ENCODE results near the gene SPAG16. TPM values are rescaled to one million over a fixed set of nuclear protein-coding genes. Genes with fewer than 3 reads are reported as not detected.

The SPAG16 gene
- total RNA-seq, 1 experiment from 2014 or later, result 16.0 TPM

DNA sequence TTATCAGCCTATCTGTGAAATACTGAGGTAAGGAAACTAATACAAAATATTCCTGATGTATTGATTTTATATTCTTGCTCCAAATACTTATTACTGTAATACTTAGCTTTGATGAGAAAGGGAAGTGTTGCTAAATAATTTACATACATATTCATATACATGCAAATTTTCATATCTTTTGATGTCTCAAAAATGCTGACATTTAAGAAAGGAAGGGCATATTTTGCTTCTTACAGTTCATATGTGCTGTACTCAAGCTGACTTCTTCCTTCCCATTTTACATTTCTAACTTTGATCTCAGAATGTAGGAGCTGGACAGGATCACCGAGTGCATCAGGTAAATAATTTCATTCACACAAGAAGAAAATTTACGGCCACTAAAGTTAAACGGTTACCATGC is 727.4 kb downstream of the SPAG16 start:
- CTCF ChIA-PET, result no interaction called here

DNA sequence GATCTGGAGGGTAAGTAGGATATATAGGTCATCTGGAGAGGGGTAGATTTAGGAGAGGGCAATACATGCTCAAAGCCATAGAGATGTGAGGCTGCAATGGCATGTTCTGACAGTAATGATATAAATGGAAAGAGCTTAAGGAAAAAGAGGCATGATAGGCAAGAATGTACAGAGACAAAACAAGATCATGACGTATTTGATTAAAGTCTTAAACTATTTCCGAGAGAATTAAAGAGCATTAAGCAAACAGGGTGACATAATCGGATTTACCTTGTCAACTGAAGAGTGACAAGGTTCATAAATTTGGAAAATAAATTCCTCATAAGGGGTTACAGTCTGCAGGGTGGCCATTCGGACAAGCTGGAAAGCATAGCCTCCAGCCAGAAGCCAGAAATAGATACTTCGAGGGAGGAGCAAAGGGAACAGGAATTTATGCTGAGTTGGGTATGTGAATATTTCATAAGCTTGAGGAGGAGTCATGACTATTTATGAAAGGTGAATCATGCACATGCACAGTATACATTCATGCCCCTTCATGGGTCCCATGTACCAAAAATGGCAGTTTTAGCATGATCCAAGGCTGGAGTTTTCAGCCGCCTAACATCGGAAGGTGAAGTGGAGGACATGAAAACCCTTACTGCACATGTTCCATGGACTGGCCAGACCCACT is 730.4 kb downstream of the SPAG16 start:
- Mint-ChIP-seq H3K36me3 (no peaks in the 10 kb centered on the region), H3K27me3 (ENCODE audit: low read depth) (no peaks in the 10 kb centered on the region), H3K4me1 (no peaks in the 10 kb centered on the region; the same call in 1 of the 2 replicates), H3K9me3 (no peaks in the 10 kb centered on the region), H3K4me3 (no peak overlapping the region), H3K27ac (no peak overlapping the region)
- no peak for ATAC-seq
- no peak for DNase-seq (ENCODE audit: low spot score)
- CTCF ChIA-PET, result no interaction called here
- POLR2A ChIA-PET, result no interaction called here
- TF ChIP-seq ZNF219 (CRISPR knock-in tag; IDR thresholded peaks at IDR 0.05; ENCODE audit: borderline replicate concordance) (no peak), ZNF423 (CRISPR knock-in tag; IDR thresholded peaks at IDR 0.05) (no peak)
- TF ChIP-seq, protein P1, sequence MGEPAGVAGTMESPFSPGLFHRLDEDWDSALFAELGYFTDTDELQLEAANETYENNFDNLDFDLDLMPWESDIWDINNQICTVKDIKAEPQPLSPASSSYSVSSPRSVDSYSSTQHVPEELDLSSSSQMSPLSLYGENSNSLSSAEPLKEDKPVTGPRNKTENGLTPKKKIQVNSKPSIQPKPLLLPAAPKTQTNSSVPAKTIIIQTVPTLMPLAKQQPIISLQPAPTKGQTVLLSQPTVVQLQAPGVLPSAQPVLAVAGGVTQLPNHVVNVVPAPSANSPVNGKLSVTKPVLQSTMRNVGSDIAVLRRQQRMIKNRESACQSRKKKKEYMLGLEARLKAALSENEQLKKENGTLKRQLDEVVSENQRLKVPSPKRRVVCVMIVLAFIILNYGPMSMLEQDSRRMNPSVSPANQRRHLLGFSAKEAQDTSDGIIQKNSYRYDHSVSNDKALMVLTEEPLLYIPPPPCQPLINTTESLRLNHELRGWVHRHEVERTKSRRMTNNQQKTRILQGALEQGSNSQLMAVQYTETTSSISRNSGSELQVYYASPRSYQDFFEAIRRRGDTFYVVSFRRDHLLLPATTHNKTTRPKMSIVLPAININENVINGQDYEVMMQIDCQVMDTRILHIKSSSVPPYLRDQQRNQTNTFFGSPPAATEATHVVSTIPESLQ (CRISPR knock-in tag; IDR thresholded peaks at IDR 0.05), result no peak
- TF ChIP-seq, protein P2, sequence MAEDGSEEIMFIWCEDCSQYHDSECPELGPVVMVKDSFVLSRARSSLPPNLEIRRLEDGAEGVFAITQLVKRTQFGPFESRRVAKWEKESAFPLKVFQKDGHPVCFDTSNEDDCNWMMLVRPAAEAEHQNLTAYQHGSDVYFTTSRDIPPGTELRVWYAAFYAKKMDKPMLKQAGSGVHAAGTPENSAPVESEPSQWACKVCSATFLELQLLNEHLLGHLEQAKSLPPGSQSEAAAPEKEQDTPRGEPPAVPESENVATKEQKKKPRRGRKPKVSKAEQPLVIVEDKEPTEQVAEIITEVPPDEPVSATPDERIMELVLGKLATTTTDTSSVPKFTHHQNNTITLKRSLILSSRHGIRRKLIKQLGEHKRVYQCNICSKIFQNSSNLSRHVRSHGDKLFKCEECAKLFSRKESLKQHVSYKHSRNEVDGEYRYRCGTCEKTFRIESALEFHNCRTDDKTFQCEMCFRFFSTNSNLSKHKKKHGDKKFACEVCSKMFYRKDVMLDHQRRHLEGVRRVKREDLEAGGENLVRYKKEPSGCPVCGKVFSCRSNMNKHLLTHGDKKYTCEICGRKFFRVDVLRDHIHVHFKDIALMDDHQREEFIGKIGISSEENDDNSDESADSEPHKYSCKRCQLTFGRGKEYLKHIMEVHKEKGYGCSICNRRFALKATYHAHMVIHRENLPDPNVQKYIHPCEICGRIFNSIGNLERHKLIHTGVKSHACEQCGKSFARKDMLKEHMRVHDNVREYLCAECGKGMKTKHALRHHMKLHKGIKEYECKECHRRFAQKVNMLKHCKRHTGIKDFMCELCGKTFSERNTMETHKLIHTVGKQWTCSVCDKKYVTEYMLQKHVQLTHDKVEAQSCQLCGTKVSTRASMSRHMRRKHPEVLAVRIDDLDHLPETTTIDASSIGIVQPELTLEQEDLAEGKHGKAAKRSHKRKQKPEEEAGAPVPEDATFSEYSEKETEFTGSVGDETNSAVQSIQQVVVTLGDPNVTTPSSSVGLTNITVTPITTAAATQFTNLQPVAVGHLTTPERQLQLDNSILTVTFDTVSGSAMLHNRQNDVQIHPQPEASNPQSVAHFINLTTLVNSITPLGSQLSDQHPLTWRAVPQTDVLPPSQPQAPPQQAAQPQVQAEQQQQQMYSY (CRISPR knock-in tag; IDR thresholded peaks at IDR 0.05), result no peak
- TF ChIP-seq, protein P3, sequence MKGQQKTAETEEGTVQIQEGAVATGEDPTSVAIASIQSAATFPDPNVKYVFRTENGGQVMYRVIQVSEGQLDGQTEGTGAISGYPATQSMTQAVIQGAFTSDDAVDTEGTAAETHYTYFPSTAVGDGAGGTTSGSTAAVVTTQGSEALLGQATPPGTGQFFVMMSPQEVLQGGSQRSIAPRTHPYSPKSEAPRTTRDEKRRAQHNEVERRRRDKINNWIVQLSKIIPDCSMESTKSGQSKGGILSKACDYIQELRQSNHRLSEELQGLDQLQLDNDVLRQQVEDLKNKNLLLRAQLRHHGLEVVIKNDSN (CRISPR knock-in tag; IDR thresholded peaks at IDR 0.05), result no peak

More for the DNA sequence above, 727.4 kb downstream of the SPAG16 start:
- no peak for ATAC-seq
- Mint-ChIP-seq H3K27ac (no peak overlapping the region), H3K27me3 (ENCODE audit: low read depth) (no peaks in the 10 kb centered on the region), H3K9me3 (peaks cover 8% of the 10 kb centered on the region), H3K4me1 (no peaks in the 10 kb centered on the region), H3K36me3 (peaks cover 6% of the 10 kb centered on the region), H3K4me3 (no peak overlapping the region)
- TF ChIP-seq, protein P2 (CRISPR knock-in tag; IDR thresholded peaks at IDR 0.05), result no peak
- no peak for TF ChIP-seq NR1H2 (CRISPR knock-in tag; IDR thresholded peaks at IDR 0.05)
- TF ChIP-seq, protein P4, sequence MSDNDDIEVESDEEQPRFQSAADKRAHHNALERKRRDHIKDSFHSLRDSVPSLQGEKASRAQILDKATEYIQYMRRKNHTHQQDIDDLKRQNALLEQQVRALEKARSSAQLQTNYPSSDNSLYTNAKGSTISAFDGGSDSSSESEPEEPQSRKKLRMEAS (CRISPR knock-in tag; IDR thresholded peaks at IDR 0.05), result no peak
- no peak for TF ChIP-seq IRF2 (CRISPR knock-in tag; IDR thresholded peaks at IDR 0.05; ENCODE audit: borderline replicate concordance, low read depth)
- TF ChIP-seq, protein P5, sequence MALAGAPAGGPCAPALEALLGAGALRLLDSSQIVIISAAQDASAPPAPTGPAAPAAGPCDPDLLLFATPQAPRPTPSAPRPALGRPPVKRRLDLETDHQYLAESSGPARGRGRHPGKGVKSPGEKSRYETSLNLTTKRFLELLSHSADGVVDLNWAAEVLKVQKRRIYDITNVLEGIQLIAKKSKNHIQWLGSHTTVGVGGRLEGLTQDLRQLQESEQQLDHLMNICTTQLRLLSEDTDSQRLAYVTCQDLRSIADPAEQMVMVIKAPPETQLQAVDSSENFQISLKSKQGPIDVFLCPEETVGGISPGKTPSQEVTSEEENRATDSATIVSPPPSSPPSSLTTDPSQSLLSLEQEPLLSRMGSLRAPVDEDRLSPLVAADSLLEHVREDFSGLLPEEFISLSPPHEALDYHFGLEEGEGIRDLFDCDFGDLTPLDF (CRISPR knock-in tag; IDR thresholded peaks at IDR 0.05), result no peak
- TF ChIP-seq NR3C1 (CRISPR knock-in tag; conservative IDR thresholded peaks at IDR 0.05; ENCODE audit: low read depth), result no peak
- TF ChIP-seq JUN (CRISPR knock-in tag; IDR thresholded peaks at IDR 0.05), result no peak
- TF ChIP-seq, protein P6, sequence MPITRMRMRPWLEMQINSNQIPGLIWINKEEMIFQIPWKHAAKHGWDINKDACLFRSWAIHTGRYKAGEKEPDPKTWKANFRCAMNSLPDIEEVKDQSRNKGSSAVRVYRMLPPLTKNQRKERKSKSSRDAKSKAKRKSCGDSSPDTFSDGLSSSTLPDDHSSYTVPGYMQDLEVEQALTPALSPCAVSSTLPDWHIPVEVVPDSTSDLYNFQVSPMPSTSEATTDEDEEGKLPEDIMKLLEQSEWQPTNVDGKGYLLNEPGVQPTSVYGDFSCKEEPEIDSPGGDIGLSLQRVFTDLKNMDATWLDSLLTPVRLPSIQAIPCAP (CRISPR knock-in tag; IDR thresholded peaks at IDR 0.05), result no peak
- no peak for TF ChIP-seq NFYB (CRISPR knock-in tag; conservative IDR thresholded peaks at IDR 0.05; ENCODE audit: low read depth)
- TF ChIP-seq PRRX2 (CRISPR knock-in tag; IDR thresholded peaks at IDR 0.05), result no peak
- TF ChIP-seq ZNF232 (CRISPR knock-in tag; IDR thresholded peaks at IDR 0.05), result no peak
- TF ChIP-seq, protein P7, sequence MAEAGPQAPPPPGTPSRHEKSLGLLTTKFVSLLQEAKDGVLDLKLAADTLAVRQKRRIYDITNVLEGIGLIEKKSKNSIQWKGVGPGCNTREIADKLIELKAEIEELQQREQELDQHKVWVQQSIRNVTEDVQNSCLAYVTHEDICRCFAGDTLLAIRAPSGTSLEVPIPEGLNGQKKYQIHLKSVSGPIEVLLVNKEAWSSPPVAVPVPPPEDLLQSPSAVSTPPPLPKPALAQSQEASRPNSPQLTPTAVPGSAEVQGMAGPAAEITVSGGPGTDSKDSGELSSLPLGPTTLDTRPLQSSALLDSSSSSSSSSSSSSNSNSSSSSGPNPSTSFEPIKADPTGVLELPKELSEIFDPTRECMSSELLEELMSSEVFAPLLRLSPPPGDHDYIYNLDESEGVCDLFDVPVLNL (CRISPR knock-in tag; IDR thresholded peaks at IDR 0.05; ENCODE audit: borderline replicate concordance, low read depth), result no peak
- DNase-seq (ENCODE audit: low spot score), result no peak
- POLR2A ChIA-PET, result no interaction called here
